Measurements from ENCODE around the gene CLN5. TPM values are rescaled to one million over a fixed set of nuclear protein-coding genes. Genes with fewer than 3 reads are reported as not detected.

CLN5 gene
- total RNA-seq, 4 donors from 2014 or later, result 9.1 to 24.3 (median 21.6) TPM

DNA sequence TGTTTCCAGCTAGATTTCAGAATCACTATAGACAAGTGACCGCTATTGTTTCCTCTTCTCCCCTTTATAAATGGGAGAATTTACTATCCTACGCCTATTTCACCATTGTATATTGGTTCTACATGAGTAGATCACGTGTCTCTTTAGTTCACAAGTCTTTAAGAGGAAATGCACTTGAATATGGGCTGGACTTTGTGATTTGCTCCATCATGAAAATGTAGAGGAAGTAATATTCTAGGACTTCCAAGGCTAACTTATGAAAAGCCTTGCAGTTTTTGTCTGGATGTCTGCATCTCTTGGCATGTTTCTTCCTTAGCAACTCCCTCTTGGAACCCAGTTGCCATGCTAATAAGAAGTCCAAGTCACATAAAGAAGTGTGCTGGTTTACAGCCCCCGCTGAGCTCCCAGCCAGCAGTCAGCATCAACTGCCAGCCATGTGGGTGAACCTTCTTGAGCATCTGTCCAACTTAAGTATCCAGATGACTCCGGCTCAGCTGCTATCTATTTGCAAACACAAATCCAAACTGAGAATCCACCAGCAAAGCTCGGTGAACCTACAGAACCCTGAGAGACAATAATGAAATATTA lies 39.9 kb downstream of the CLN5 start:
- Histone ChIP-seq H3K4me3 (no peak overlapping the region), H3K36me3 (no peaks in the 10 kb centered on the region), H3K9me3 (no peaks in the 10 kb centered on the region), H3K4me1 (peaks cover 0 to 10% (median 0%) of the 10 kb centered on the region in 4 donors), H3K27ac (no peak overlapping the region), H3K27me3 (no peaks in the 10 kb centered on the region)
- TF ChIP-seq, protein P1, sequence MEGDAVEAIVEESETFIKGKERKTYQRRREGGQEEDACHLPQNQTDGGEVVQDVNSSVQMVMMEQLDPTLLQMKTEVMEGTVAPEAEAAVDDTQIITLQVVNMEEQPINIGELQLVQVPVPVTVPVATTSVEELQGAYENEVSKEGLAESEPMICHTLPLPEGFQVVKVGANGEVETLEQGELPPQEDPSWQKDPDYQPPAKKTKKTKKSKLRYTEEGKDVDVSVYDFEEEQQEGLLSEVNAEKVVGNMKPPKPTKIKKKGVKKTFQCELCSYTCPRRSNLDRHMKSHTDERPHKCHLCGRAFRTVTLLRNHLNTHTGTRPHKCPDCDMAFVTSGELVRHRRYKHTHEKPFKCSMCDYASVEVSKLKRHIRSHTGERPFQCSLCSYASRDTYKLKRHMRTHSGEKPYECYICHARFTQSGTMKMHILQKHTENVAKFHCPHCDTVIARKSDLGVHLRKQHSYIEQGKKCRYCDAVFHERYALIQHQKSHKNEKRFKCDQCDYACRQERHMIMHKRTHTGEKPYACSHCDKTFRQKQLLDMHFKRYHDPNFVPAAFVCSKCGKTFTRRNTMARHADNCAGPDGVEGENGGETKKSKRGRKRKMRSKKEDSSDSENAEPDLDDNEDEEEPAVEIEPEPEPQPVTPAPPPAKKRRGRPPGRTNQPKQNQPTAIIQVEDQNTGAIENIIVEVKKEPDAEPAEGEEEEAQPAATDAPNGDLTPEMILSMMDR (IDR thresholded peaks at IDR 0.05), result no peak
- TF ChIP-seq POLR2A (IDR thresholded peaks at IDR 0.05), result no peak
- no peak for DNase-seq

DNA sequence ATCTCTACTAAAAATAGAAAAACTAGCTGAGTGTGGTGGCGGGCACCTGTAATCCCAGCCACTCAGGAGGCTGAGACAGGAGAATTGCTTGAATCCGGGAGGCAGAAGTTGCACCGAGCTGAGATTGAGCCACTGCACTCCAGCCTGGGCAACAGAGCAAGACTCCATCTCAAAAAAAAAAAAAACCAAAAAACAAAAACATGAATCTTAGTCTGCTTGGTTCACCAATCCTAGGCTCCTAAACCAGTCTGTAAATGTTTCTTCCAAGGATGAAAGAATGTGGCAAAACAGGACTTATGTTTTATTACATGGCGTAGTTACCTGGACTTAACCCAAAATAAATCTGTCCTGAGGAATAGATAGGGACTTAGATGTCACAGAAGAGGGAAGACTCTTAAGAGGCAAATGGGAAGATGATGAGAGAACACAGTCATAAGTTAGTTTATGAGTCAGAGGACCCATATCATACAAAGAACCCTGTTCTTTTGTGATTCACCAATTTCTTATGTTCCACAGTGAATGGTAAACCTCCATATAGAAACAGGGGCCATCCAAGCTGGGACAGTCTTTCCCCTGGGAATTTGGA lies 41.9 kb downstream of the CLN5 start:
- H3K27ac ChIP-seq, result no peak overlapping the region
- no peak for DNase-seq
- no peak overlapping the region for H3K4me3 ChIP-seq
- TF ChIP-seq, protein P1 (IDR thresholded peaks at IDR 0.05), result no peak
- no peak for TF ChIP-seq POLR2A (IDR thresholded peaks at IDR 0.05)
- H3K4me1 ChIP-seq, result no peaks in the 10 kb centered on the region
- H3K9me3 ChIP-seq, result no peaks in the 10 kb centered on the region
- no peaks in the 10 kb centered on the region for H3K27me3 ChIP-seq
- H3K36me3 ChIP-seq, result no peaks in the 10 kb centered on the region

DNA sequence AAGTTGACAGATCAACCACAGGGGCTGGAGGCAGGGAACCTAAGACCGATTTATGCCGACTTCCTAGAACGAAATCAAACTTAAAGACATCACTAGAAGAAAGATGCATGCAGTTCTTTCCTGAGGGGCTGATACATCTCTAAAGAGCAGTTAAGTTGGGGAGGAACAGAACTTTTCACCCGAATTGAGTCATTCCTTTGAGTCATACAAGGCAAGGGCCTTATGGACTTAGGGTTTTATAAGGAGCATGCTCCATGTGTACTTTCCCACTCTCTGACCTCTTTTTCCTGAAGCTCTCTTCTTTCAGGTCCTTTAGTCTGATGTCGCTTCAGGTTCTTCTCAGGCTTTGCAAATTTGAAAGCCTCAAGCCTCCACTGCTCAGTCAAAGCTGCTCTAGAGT lies 43.0 kb downstream of the CLN5 start:
- Histone ChIP-seq H3K4me3 (no peak overlapping the region), H3K27me3 (no peaks in the 10 kb centered on the region), H3K9me3 (no peaks in the 10 kb centered on the region), H3K4me1 (no peaks in the 10 kb centered on the region), H3K27ac (no peak overlapping the region), H3K36me3 (no peaks in the 10 kb centered on the region)
- no peak for DNase-seq
- no peak for TF ChIP-seq POLR2A (IDR thresholded peaks at IDR 0.05)

DNA sequence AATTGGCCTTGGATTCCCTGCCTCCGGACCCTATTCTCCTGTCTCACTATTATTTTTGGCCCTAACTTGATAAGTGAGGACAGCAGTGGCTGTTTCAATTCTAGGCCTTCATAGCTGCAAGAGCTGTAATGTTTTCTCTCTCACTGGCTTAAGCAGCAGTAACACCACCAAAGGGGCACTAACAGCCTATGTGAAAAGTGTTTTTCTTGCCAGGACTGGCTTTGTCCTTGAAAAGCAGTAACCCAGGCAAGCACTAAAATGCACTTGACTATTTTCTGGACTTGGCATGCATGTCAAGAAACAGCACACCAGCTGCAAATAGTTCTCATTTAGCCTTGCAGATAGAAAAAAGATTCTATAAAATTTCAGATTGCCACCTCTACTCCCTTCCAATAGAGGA lies 44.4 kb downstream of the CLN5 start:
- H3K4me1 ChIP-seq, result no peaks in the 10 kb centered on the region
- H3K27me3 ChIP-seq, result no peaks in the 10 kb centered on the region
- H3K9me3 ChIP-seq, result no peaks in the 10 kb centered on the region
- no peaks in the 10 kb centered on the region for H3K36me3 ChIP-seq
- TF ChIP-seq, protein P1 (IDR thresholded peaks at IDR 0.05), result no peak
- TF ChIP-seq POLR2A (IDR thresholded peaks at IDR 0.05), result no peak
- no peak for DNase-seq
- no peak overlapping the region for H3K27ac ChIP-seq
- H3K4me3 ChIP-seq, result no peak overlapping the region

DNA sequence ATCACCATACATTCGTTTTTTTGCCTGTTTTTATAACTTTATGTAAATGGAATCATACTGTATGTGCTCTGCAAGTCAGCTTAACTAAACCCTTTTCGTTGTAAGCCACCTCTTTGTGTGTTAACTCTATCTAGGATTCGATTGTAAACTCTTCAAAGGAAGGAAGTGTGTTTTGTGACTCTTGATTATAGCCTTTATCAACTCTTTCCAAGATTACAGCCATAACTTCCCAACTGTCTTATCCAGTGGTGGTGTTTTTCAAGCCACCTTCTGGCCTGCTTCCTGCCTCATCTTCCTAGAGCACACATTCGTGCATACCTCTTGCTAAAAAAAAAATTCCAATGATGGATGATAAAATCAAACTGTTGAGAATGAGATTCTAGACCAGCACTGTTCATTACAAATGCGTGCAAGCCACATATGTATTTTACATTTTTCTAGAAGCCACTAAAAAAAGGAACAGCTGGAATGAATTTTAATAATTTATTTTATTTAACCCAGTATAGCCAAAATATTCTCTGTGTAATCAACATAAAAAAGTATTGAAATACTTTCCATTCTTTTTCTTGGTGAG lies 47.1 kb downstream of the CLN5 start:
- Histone ChIP-seq H3K4me1 (no peaks in the 10 kb centered on the region), H3K4me3 (no peak overlapping the region), H3K27ac (no peak overlapping the region), H3K27me3 (no peaks in the 10 kb centered on the region), H3K36me3 (no peaks in the 10 kb centered on the region), H3K9me3 (no peaks in the 10 kb centered on the region)
- TF ChIP-seq POLR2A (IDR thresholded peaks at IDR 0.05), result no peak
- TF ChIP-seq, protein P1 (IDR thresholded peaks at IDR 0.05), result no peak
- DNase-seq, result no peak

DNA sequence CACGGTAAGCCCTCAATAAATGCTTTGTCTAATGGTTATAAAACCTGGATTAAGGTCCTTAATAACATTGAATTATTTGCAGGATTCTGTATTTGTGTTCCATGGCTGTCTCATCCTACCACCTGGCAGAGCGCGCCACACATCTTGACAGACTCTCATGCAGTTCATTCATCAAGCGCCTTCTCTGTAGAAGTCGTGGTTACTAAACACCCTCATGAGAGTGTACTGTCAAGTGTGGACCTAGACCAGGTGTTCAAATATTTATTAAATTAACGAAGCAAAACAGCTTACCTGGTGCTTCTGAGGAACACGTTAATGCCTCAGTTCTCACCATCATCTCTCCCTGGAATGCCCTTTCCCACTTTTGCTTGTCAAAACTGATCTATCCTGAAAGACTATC lies 48.2 kb downstream of the CLN5 start:
- H3K4me3 ChIP-seq, result no peak overlapping the region
- H3K27ac ChIP-seq, result no peak overlapping the region
- no peaks in the 10 kb centered on the region for H3K4me1 ChIP-seq
- H3K36me3 ChIP-seq, result peaks cover 0 to 1% (median 0%) of the 10 kb centered on the region in 3 donors
- H3K9me3 ChIP-seq, result no peaks in the 10 kb centered on the region
- no peaks in the 10 kb centered on the region for H3K27me3 ChIP-seq
- TF ChIP-seq POLR2A (IDR thresholded peaks at IDR 0.05), result no peak
- TF ChIP-seq, protein P1 (IDR thresholded peaks at IDR 0.05), result no peak
- no peak for DNase-seq

Data from Peyer's patch (tissue), 4 donors.